Measurements from ENCODE around the gene ETHE1. TPM values are rescaled to one million over a fixed set of nuclear protein-coding genes. Genes with fewer than 3 reads are reported as not detected.

Gene ETHE1
- total and polyA plus RNA-seq, 2 of the 8 experiments (the other 6 are each of a cell fraction or from before 2014, with no cell fraction given), result 19.9 to 96.0 TPM

GRCh38 chr19:43505941-43506340, 21.1 kb downstream of the ETHE1 start:
- H3K79me2 ChIP-seq (ENCODE audit: control insufficient read depth in 1 of 2, insufficient read depth in 2 of 2, low read length in 2 of 2), result no peaks in the 10 kb centered on the region
- H2BK120ac ChIP-seq (replicated peaks; ENCODE audit: low read depth, low read length), result no peak overlapping the region
- H3K23me2 ChIP-seq (ENCODE audit: low read depth, low read length), result peaks cover 18% of the 10 kb centered on the region; the same call in 1 of the 2 replicates
- H2AFZ ChIP-seq (ENCODE audit: low read length), result no peak overlapping the region
- H4K8ac ChIP-seq (ENCODE audit: extremely low read depth, insufficient read depth, low read length), result no peak overlapping the region
- peaks cover 0 to 6% (median 0%) of the 10 kb centered on the region in 4 experiments; a peak in 1 of 7 replicates for H3K4me1 ChIP-seq (replicated peaks in 1 of 4; ENCODE audit: control insufficient read depth in 3 of 4, insufficient read depth in 4 of 4, low read length in 3 of 4)
- H4K5ac ChIP-seq (ENCODE audit: insufficient read length, low read depth, low read length), result no peak overlapping the region
- H2AK5ac ChIP-seq (ENCODE audit: low read depth, low read length), result no peak overlapping the region
- H3K9me3 ChIP-seq (ENCODE audit: insufficient read depth in 2 of 2, low read depth in 1 of 2, low read length in 1 of 2), result no peaks in the 10 kb centered on the region
- CTCF ChIA-PET (ENCODE audit: partially characterized antibody), result interaction anchor here (0.8 to 2.3 kb wide), 7 partner anchors 11 to 144 kb away, joined by 3 to 15 read pairs (median 3); partner anchors contain the start of gene LYPD3
- no peak overlapping the region for H3K4me3 ChIP-seq (ENCODE audit: extremely low read depth in 1 of 4, insufficient read depth in 2 of 4, low read depth in 3 of 4, low read length in 4 of 4)
- H2BK15ac ChIP-seq (ENCODE audit: low read length), result no peak overlapping the region
- FAIRE-seq (no peak), DNase-seq (ENCODE audit: low read depth in 1 of 2, low spot score in 2 of 2) (no peak)
- no peak overlapping the region for H2BK12ac ChIP-seq (ENCODE audit: low read depth, low read length)
- H2BK5ac ChIP-seq (ENCODE audit: low read depth, low read length), result no peak overlapping the region
- H3K23ac ChIP-seq (ENCODE audit: insufficient read length), result no peak overlapping the region
- H3K4ac ChIP-seq (replicated peaks; ENCODE audit: insufficient read length, low read depth, low read length), result no peak overlapping the region
- no peak overlapping the region for H3K14ac ChIP-seq (ENCODE audit: insufficient read length)
- no peak overlapping the region for H3K18ac ChIP-seq (ENCODE audit: extremely low read depth, low read length)
- peaks cover 3 to 16% (median 14%) of the 10 kb centered on the region in 4 experiments for H3K27me3 ChIP-seq (replicated peaks in 1 of 4; ENCODE audit: control insufficient read depth in 3 of 4, extremely low read depth in 1 of 4, insufficient read depth in 3 of 4, low read length in 3 of 4)
- H2BK20ac ChIP-seq (ENCODE audit: low read length), result no peak overlapping the region
- POLR2A ChIA-PET (ENCODE audit: partially characterized antibody), result interaction anchor here (1.1 to 1.8 kb wide), 2 partner anchors 16 to 27 kb away, joined by 3 to 8 read pairs; partner anchors contain the start of gene ZNF575
- WGBS, 2 experiments (ENCODE audit: extremely low coverage in 1 of 2, insufficient coverage in 1 of 2, insufficient read length in 1 of 2, insufficient replicate concordance in 2 of 2, low coverage in 1 of 2, low lambda C conversion rate in 2 of 2, missing lambda C conversion rate in 1 of 2), result 100% methylated on average over 5 of the region's 5 CpGs; no CpG with 5 or more reads in 1 of the 2 experiments
- H4K91ac ChIP-seq (replicated peaks; ENCODE audit: insufficient read length, low read length), result no peak overlapping the region
- H3K36me3 ChIP-seq (ENCODE audit: control insufficient read depth in 2 of 4, insufficient read depth in 4 of 4, low read length in 3 of 4), result peaks cover 0 to 4% (median 0%) of the 10 kb centered on the region in 4 experiments; a peak in 1 of 8 replicates
- H3K9ac ChIP-seq (replicated peaks in 1 of 4; ENCODE audit: extremely low read depth in 1 of 4, low read depth in 3 of 4, low read length in 3 of 4), result no peak overlapping the region
- H3K56ac ChIP-seq (replicated peaks; ENCODE audit: insufficient read length, low read depth, low read length), result no peak overlapping the region
- H3K4me2 ChIP-seq (ENCODE audit: insufficient read depth in 1 of 2, low read depth in 2 of 2, low read length in 2 of 2), result no peak overlapping the region
- TF ChIP-seq BCL11A (IDR thresholded peaks at IDR 0.05; ENCODE audit: low read depth in 2 of 2, low read length in 2 of 2) (no peak), SIRT6 (IDR thresholded peaks at IDR 0.05; ENCODE audit: low read length) (no peak), RFX5 (IDR thresholded peaks at IDR 0.05; ENCODE audit: borderline replicate concordance, low read depth, low read length) (no peak), ATF2 (IDR thresholded peaks at IDR 0.05; ENCODE audit: low read length) (no peak), SP4 (IDR thresholded peaks at IDR 0.05; ENCODE audit: low read length) (no peak), NRF1 (IDR thresholded peaks at IDR 0.05; ENCODE audit: low read depth, low read length) (no peak), SUZ12 (IDR thresholded peaks at IDR 0.05; ENCODE audit: low read length) (no peak), EGR1 (IDR thresholded peaks at IDR 0.05; ENCODE audit: borderline replicate concordance, low read depth, low read length) (no peak), TBP (IDR thresholded peaks at IDR 0.05; ENCODE audit: low read depth, low read length) (no peak), TCF12 (IDR thresholded peaks at IDR 0.05; ENCODE audit: low read depth, low read length) (no peak), KDM4A (IDR thresholded peaks at IDR 0.05; ENCODE audit: low read depth, low read length, severe bottlenecking) (no peak), ATF3 (IDR thresholded peaks at IDR 0.05; ENCODE audit: insufficient read depth, low read depth, low read length) (no peak)
- no peak overlapping the region for H3K27ac ChIP-seq (ENCODE audit: low read depth, low read length)
- H3K79me1 ChIP-seq (ENCODE audit: low read depth, low read length), result no peaks in the 10 kb centered on the region
- H4K20me1 ChIP-seq (replicated peaks in 1 of 2; ENCODE audit: control insufficient read depth in 1 of 2, insufficient read depth in 2 of 2, low read length in 2 of 2), result peaks cover 0 to 2% of the 10 kb centered on the region in 2 experiments

All from H1 (cell line).